Spleen (tissue), 11 donors: Measurements from ENCODE around the gene SNED1. TPM values are rescaled to one million over a fixed set of nuclear protein-coding genes. Genes with fewer than 3 reads are reported as not detected.
"Not testable (repeated sequence)": the region's sequence is repeated elsewhere in the genome, so short reads cannot be mapped to it uniquely, and the experiment has no call there.

Experiments used
- DNase-seq: peaks from one replicate; pipeline ENCODE4 v3.0.0-alpha.2; 2020
- H3K27ac ChIP-seq, 8 donors: fragments of 200-600 bp; sonication (generic) in 7 of 8; 1 replicate in 4 of 8; 2 replicates in 4 of 8; pipeline versions ENCODE4 v1.5.0 to v1.8.0; 2016 to 2021; ENCODE audit warnings: inconsistent platforms in 4 of 8, mild to moderate bottlenecking in 4 of 8, moderate library complexity in 1 of 8
- H3K27me3 ChIP-seq, 7 donors: fragments of 200-600 bp; sonication (generic) in 6 of 7; replicated peaks in 1 of 7; 1 replicate in 4 of 7; 2 replicates in 3 of 7; pipeline versions ENCODE4 v1.5.0 to v1.8.0; 2016 to 2021; ENCODE audit warnings: inconsistent platforms in 3 of 7, mild to moderate bottlenecking in 1 of 7
- H3K36me3 ChIP-seq, 6 donors: fragments of 200-600 bp; sonication (generic) in 5 of 6; 1 replicate in 4 of 6; 2 replicates in 2 of 6; pipeline versions ENCODE4 v1.5.0 to v1.8.0; 2016 to 2021; ENCODE audit warnings: inconsistent platforms in 2 of 6
- H3K4me1 ChIP-seq, 6 donors: fragments of 200-600 bp; sonication (generic) in 5 of 6; 1 replicate in 3 of 6; 2 replicates in 3 of 6; pipeline versions ENCODE4 v1.5.0 to v1.8.0; 2016 to 2021; ENCODE audit warnings: inconsistent platforms in 3 of 6
- H3K4me3 ChIP-seq, 8 donors: fragments of 200-600 bp; sonication (generic) in 7 of 8; 1 replicate in 4 of 8; 2 replicates in 4 of 8; pipeline versions ENCODE4 v1.5.0 to v1.8.0; 2016 to 2021; ENCODE audit warnings: inconsistent platforms in 4 of 8, mild to moderate bottlenecking in 4 of 8, moderate library complexity in 2 of 8
- H3K9me3 ChIP-seq, 8 donors: fragments of 200-600 bp; sonication (generic) in 7 of 8; 1 replicate in 4 of 8; 2 replicates in 4 of 8; pipeline versions ENCODE4 v1.5.0 to v1.8.0; 2016 to 2021; ENCODE audit warnings: inconsistent platforms in 4 of 8
- POLR2A ChIP-seq, 3 donors: fragments of 450-650 bp; IDR thresholded peaks; one replicate each; pipeline ENCODE4 v1.5.1; 2017; ENCODE audit warnings: antibody characterized with exemption in 3 of 3, mild to moderate bottlenecking in 1 of 3
- POLR2AphosphoS5 ChIP-seq, 3 donors: sonication (generic); formaldehyde crosslinking; IDR thresholded peaks; one replicate each; pipeline ENCODE4 v1.5.1; 2017; ENCODE audit warnings: antibody characterized with exemption in 3 of 3
- WGBS, 5 donors: extraction: QIAGEN DNeasy Blood & Tissue Kit in 3 of 5; methylation state at CpG; one replicate each; pipeline versions ENCODE4 v1.1.5 to v1.1.7; 2013 to 2018; 5-methylcytosine and 5-hydroxymethylcytosine counted together
- intact Hi-C: fragments of 100-400 bp; cut with DNase I; formaldehyde crosslinking; loops from one replicate; pipeline ENCODE4 v1.15.0; 2023; ENCODE audit warnings: low total_unique reads
- polyA plus RNA-seq, 3 donors: library from polyadenylated mRNA; stranded (reverse); fragments of 200-250 nt; gene quantifications; one replicate each; pipeline ENCODE4 v1.2.1, GENCODE V29; 2013
- total RNA-seq, 7 donors: library from RNA; depleted of rRNA in 3 of 7; stranded (reverse); fragments of >200 nt in 3 of 7; fragmentation: NEBNext Ultra II Directional in 4 of 7; extraction: Animal tissue kit (Norgen Biotek cat#: 25700) in 4 of 7; gene quantifications; one replicate each; pipeline versions ENCODE4 v1.1.0 to v1.2.1, GENCODE V29; 2016 to 2021
- TF ChIP-seq, protein P1 (sequence below), 11 experiments: fragments of 200-600 bp in 7 of 11; fragments of 450-650 bp in 4 of 11; sonication (generic) in 4 of 11; IDR thresholded peaks in 8 of 11; conservative IDR thresholded peaks in 3 of 11; 1 replicate in 7 of 11; 2 replicates in 4 of 11; pipeline versions ENCODE4 v1.4.0 to v1.8.0; 2016 to 2021; ENCODE audit warnings: antibody characterized with exemption in 11 of 11, inconsistent platforms in 4 of 11, mild to moderate bottlenecking in 1 of 11
- donor health status: healthy with polysubstance abuse.
- donor health status: DM: no; HTN: no; CAD: no; lungs with moderate emphysema.
- donor health status: DM: no; HTN: no; CAD: no.
- donor health status: Bipolar disorder and iron deficiency.
- donor health status: healthy.
- donor health status: DM: no; HTN: no; CAD: no.
- donor health status: DM: yes; HTN: yes; CAD: no.

The SNED1 gene
- total and polyA plus RNA-seq, 10 donors = 2.6 to 85.3 (median 45.5) TPM

DNA sequence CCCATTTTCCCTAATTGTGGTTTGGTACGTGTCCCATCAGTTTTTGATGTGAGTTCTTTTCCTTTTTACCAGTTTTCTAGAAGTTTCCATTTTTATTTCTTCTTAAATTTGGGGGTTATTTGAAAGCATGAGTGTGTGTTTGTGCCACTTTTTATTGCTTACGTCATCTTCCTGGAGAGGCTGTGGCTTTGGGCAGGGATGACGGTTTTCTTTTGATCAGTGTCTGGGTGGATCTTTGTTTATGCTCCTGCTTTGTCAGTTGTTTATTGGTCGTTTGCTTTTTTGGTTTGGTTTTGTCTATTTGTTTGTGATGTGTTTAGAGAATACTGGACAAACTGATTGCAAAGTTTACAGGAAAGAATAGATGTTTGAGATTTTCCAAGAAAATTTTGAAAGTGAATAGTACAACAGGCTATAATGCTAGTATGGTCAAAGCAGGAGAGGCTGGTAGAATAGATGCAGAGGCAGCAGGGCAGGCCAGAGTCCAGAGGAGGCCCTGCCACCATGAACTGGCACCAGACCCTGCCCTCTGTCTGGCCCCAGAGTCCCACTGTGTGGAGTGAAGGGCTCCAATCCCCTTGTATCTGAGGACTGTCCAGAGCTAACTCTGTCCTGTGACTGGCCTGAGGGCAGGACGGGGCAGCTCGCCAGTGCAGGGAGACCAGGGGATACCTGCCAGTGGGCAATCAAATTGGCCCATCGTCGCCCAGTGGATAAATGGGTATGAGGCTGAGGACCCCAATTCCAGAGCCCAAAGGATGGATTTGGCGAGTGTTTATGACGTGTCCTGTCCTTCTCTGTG, 23.4 kb upstream of the SNED1 start:
- Histone ChIP-seq H3K36me3 (no peaks in the 10 kb centered on the region), H3K4me3 (no peak overlapping the region), H3K27me3 (peaks cover 0 to 25% (median 0%) of the 10 kb centered on the region in 7 donors), H3K4me1 (no peaks in the 10 kb centered on the region), H3K9me3 (no peaks in the 10 kb centered on the region), H3K27ac (no peak overlapping the region)
- WGBS, 5 donors = 64 to 76% (median 73%) methylated on average over 10 of the region's 10 CpGs
- no peak for DNase-seq
- intact Hi-C loops = no loop called here
- TF ChIP-seq POLR2AphosphoS5 (IDR thresholded peaks at IDR 0.05) (no peak), POLR2A (IDR thresholded peaks at IDR 0.05) (no peak)
- TF ChIP-seq, protein P1, sequence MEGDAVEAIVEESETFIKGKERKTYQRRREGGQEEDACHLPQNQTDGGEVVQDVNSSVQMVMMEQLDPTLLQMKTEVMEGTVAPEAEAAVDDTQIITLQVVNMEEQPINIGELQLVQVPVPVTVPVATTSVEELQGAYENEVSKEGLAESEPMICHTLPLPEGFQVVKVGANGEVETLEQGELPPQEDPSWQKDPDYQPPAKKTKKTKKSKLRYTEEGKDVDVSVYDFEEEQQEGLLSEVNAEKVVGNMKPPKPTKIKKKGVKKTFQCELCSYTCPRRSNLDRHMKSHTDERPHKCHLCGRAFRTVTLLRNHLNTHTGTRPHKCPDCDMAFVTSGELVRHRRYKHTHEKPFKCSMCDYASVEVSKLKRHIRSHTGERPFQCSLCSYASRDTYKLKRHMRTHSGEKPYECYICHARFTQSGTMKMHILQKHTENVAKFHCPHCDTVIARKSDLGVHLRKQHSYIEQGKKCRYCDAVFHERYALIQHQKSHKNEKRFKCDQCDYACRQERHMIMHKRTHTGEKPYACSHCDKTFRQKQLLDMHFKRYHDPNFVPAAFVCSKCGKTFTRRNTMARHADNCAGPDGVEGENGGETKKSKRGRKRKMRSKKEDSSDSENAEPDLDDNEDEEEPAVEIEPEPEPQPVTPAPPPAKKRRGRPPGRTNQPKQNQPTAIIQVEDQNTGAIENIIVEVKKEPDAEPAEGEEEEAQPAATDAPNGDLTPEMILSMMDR (IDR thresholded peaks at IDR 0.05 in 8 of 11, conservative IDR thresholded peaks at IDR 0.05 in 3 of 11) = no peak

DNA sequence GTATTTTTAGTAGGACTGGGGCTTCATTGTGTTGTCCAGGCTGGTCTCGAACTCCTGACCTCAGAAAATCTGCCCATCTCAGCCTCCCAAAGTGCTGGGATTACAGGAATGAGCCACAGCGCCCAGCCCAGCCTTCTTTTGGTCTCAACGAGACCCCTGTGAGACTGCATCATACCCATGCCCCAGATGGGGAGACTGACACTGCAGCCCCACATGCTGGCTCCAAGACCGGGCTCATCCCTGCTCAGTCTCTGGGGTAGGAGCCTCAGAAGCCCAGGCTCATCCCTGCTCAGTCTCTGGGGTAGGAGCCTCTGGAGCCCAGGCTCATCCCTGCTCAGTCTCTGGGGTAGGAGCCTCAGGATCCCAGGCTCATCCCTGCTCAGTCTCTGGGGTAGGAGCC, 22.5 kb upstream of the SNED1 start:
- H3K4me1 ChIP-seq, H3K4me3 ChIP-seq, H3K9me3 ChIP-seq, H3K27ac ChIP-seq, H3K36me3 ChIP-seq, intact Hi-C loops, DNase-seq: not testable (repeated sequence)
- H3K27me3 ChIP-seq = peaks cover 0 to 25% (median 0%) of the 10 kb centered on the region in 7 donors
- WGBS, 5 donors = 65 to 93% (median 85%) methylated on average over 3 to 4 of the region's 4 CpGs

DNA sequence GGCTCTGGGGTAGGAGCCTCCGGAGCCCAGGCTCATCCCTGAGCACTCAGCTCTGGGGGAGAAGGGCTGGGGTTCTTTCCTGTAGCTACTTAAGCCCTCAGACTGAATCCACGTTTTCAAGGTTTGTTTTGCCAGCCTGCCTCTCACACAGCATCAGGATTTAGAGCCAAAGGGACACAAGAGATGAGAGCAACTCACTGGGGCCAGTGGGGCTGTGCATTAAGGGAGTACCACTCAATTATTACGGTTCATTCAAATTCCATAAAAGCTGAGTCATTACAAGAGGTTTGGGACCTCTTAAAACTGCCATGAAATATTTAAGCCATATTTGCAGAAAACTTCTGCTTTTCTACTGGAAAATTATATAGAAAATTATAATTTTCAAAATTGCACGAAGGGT, 17.1 kb upstream of the SNED1 start:
- H3K4me1 ChIP-seq = peaks cover 0 to 10% (median 8%) of the 10 kb centered on the region in 6 donors
- no peaks in the 10 kb centered on the region for H3K9me3 ChIP-seq
- WGBS, 5 donors = 23 to 42% (median 33%) methylated on average over 4 of the region's 4 CpGs
- peaks cover 0 to 26% (median 0%) of the 10 kb centered on the region in 7 donors for H3K27me3 ChIP-seq
- no peak for TF ChIP-seq POLR2A (IDR thresholded peaks at IDR 0.05)
- TF ChIP-seq, protein P1 (IDR thresholded peaks at IDR 0.05 in 8 of 11, conservative IDR thresholded peaks at IDR 0.05 in 3 of 11) = no peak
- no peak for TF ChIP-seq POLR2AphosphoS5 (IDR thresholded peaks at IDR 0.05)
- no peak overlapping the region for H3K4me3 ChIP-seq
- DNase-seq = peak; percentile 38
- no peaks in the 10 kb centered on the region for H3K36me3 ChIP-seq
- H3K27ac ChIP-seq = no peak overlapping the region
- intact Hi-C loops = no loop called here

DNA sequence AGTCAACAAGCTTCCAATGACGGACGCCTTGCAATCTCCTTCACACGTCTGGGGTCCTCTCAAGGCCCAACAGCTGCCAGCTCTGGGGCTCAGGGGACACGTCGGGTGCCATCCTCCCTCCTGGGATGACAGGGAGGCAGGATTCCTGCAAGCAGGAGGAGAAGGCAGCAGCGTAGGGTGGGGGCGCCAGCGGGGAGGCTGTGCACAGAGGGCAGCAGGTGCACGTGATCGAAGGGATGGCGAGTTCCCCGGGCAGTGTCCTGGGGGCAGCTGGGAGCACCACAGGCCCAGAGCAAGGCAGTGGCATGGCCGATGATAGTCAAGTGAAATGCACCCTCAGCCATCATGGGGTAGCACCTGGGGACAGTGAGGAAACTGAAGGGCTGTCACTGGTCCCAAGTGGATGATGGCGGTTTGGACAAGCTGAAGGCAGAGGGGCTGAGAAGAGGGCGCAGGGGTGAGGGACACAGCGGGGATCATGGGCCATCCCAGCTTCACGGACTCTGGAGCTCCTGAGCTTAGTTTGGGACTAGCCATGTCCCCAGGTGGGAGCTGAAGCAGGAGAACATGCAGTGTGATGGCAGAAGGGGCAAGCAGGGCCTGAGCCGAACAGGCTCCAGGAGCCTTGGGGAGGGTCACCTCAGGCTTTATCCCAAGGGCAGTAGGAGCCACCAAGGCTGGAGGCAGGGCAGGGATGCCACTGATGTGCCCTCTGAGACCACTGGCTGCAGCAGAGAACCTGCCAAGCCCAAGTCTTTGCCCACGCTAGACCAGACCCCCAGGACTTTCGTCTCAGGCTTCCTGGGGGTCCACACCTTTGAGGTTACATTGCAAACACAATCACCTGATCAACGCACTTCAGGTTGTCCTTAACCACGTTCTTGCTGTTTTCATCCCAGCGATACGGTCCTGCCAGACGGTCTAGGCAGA, 16.3 kb upstream of the SNED1 start:
- H3K4me3 ChIP-seq = no peak overlapping the region
- no peaks in the 10 kb centered on the region for H3K36me3 ChIP-seq
- DNase-seq = peak; percentile 69
- H3K4me1 ChIP-seq = peaks cover 0 to 18% (median 12%) of the 10 kb centered on the region in 6 donors
- TF ChIP-seq, protein P1 (IDR thresholded peaks at IDR 0.05 in 8 of 11, conservative IDR thresholded peaks at IDR 0.05 in 3 of 11) = no peak
- intact Hi-C loops = no loop called here
- H3K27me3 ChIP-seq = peaks cover 0 to 26% (median 0%) of the 10 kb centered on the region in 7 donors
- no peak overlapping the region for H3K27ac ChIP-seq
- 85 to 93% (median 88%) methylated on average over 24 to 25 of the region's 25 CpGs for WGBS, 5 donors
- H3K9me3 ChIP-seq = no peaks in the 10 kb centered on the region
